ENCODE results near the gene ZNF362. TPM values are rescaled to one million over a fixed set of nuclear protein-coding genes. Genes with fewer than 3 reads are reported as not detected.

The ZNF362 gene
- total and polyA plus RNA-seq, 2 of the 13 experiments (the other 11 are each of a cell fraction or from before 2014, with no cell fraction given), result 8.3 to 14.2 TPM

GRCh38 chr1:33346927-33347649 is 90.8 kb downstream of the ZNF362 start (continued):
- TF ChIP-seq HNF1B (CRISPR knock-in tag; IDR thresholded peaks at IDR 0.05) (peak; percentile 64; the same call in 1 of the 2 replicates), U2AF2 (IDR thresholded peaks at IDR 0.05; ENCODE audit: low read depth, low read length) (no peak), ZMYM3 (CRISPR knock-in tag; IDR thresholded peaks at IDR 0.05) (no peak), MIXL1 (CRISPR knock-in tag; IDR thresholded peaks at IDR 0.05) (peak; percentile 32; the same call in 1 of the 2 replicates), CSRNP1 (CRISPR knock-in tag; IDR thresholded peaks at IDR 0.05) (no peak), ZNF878 (CRISPR knock-in tag; IDR thresholded peaks at IDR 0.05) (peak; percentile 69; the same call in 1 of the 2 replicates), ZNF644 (CRISPR knock-in tag; IDR thresholded peaks at IDR 0.05; ENCODE audit: low read depth) (no peak), ZBTB49 (CRISPR knock-in tag; IDR thresholded peaks at IDR 0.05; ENCODE audit: borderline replicate concordance) (no peak), KDM6A (CRISPR knock-in tag; IDR thresholded peaks at IDR 0.05; ENCODE audit: low read depth) (peak; percentile 13; the same call in 1 of the 2 replicates), RNF219 (CRISPR knock-in tag; IDR thresholded peaks at IDR 0.05) (no peak), CENPBD1 (CRISPR knock-in tag; IDR thresholded peaks at IDR 0.05; ENCODE audit: borderline replicate concordance, low read depth) (no peak), CHD4 (IDR thresholded peaks at IDR 0.05; ENCODE audit: borderline replicate concordance, low read length) (no peak), ZNF816 (CRISPR knock-in tag; IDR thresholded peaks at IDR 0.05; ENCODE audit: borderline replicate concordance) (peak; percentile 75), MTF2 (CRISPR knock-in tag; IDR thresholded peaks at IDR 0.05; ENCODE audit: borderline replicate concordance) (no peak), TFDP1 (CRISPR knock-in tag; IDR thresholded peaks at IDR 0.05; ENCODE audit: borderline replicate concordance) (peak; percentile 9; the same call in 1 of the 2 replicates)

Data from HepG2 (cell line).